22Rv1 (cell line): ENCODE measurements around the gene MEGF11.

Source experiments
- ZFX ChIP-seq: fragments of 450-650 bp; IDR thresholded peaks from 2 replicates; pipeline ENCODE4 v1.6.1; 2017; ENCODE audit warnings: antibody characterized with exemption, borderline replicate concordance
- TF ChIP-seq, protein P1 (sequence below): fragments of 450-650 bp; IDR thresholded peaks from 2 replicates; pipeline ENCODE4 v1.5.1; 2017; ENCODE audit warnings: mild to moderate bottlenecking

DNA sequence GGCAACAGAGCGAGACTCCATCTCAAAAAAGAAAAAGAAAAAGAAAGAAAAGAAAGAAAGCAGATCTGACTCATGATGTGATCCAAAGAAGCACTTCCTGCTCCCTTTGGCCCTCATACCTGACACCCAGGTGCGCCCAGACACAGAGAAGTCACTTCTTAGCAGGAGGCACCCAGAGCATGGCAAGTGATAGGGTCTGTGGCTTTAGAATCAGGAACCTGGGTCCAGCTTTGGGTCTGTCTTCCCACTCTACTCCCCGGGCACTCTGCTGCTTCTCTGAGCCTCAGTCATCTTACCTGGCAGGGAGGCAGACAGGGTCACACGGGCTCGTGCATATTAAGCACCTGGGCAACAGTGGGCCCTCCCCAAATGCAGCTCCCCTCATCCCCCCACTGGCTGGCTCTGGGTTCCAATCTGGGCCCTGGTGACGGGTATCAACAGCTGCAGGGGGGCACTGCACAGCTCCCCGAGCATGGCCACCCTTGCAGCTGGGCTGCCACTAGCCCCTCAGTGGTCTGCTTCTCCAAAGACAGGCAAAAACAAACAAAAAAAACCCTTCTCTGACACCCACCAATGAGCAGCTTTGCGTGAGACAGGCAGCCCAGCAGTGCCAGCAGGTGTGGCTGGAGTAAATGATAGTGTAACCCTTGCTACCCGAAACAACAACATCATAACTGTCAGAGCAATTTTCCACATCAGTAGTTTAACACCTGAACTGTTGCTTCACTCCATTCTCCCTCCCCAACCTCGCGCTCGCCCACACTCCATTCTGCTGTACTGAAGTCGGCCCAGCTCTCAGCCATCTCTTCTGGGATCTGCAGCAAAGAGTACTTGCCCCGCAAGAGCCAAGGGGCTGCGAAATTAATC is 99.8 kb downstream of the MEGF11 start:
- TF ChIP-seq, protein P1, sequence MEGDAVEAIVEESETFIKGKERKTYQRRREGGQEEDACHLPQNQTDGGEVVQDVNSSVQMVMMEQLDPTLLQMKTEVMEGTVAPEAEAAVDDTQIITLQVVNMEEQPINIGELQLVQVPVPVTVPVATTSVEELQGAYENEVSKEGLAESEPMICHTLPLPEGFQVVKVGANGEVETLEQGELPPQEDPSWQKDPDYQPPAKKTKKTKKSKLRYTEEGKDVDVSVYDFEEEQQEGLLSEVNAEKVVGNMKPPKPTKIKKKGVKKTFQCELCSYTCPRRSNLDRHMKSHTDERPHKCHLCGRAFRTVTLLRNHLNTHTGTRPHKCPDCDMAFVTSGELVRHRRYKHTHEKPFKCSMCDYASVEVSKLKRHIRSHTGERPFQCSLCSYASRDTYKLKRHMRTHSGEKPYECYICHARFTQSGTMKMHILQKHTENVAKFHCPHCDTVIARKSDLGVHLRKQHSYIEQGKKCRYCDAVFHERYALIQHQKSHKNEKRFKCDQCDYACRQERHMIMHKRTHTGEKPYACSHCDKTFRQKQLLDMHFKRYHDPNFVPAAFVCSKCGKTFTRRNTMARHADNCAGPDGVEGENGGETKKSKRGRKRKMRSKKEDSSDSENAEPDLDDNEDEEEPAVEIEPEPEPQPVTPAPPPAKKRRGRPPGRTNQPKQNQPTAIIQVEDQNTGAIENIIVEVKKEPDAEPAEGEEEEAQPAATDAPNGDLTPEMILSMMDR, result no peak
- no peak for TF ChIP-seq ZFX
